ENCODE data around the gene CPLANE1.
"Not testable (repeated sequence)": the region's sequence is repeated elsewhere in the genome, so short reads cannot be mapped to it uniquely, and the experiment has no call there.

CPLANE1 gene

DNA sequence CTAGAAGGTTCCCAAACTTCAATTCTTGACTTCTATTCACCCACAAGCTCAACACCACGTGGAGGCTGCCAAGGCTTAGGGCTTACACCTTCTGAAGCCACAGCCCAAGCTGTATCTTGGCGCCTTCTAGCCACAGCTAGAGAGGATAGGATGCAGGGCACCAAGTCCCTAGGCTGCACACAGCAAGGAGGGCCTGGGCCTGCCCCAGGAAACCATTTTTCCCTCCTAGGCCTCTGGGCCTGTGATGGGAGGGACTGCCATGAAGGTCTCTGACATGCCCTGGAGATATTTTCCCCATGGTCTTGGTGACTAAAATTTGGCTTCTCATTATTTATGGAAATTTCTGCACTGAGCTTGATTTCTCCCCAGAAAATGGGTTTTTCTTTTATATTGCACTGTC, 112.5 kb downstream of the CPLANE1 start:
- TF ChIP-seq JUND (IDR thresholded peaks at IDR 0.05; ENCODE audit: low read depth) = no peak
- in situ Hi-C loops (cut with HindIII; ENCODE audit: low pct_unique_long_range_greater_than_20kb, low sequenced_read_pairs) = no loop called here
- no peak for DNase-seq (ENCODE audit: low read depth in 1 of 2, low spot score in 1 of 2)

DNA sequence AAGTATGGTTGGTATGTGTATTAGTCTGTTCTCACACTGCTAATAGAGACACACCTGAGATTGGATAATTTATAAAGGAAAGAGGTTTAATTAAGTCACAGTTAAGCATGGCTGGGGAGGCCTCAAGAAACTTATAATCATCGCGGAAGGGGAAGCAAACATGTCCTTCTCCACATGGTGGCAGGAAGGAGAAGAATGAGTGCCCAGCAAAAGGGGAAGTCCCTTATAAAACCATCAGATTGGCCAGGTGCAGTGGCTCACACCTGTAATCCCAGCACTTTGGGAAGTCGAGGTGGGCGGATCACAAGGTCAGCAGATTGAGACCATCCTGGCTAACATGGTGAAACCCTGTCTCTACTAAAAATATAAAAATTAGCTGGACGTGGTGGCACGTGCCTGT, 113.9 kb downstream of the CPLANE1 start:
- in situ Hi-C loops (cut with HindIII; ENCODE audit: low pct_unique_long_range_greater_than_20kb, low sequenced_read_pairs) = not testable (repeated sequence)

DNA sequence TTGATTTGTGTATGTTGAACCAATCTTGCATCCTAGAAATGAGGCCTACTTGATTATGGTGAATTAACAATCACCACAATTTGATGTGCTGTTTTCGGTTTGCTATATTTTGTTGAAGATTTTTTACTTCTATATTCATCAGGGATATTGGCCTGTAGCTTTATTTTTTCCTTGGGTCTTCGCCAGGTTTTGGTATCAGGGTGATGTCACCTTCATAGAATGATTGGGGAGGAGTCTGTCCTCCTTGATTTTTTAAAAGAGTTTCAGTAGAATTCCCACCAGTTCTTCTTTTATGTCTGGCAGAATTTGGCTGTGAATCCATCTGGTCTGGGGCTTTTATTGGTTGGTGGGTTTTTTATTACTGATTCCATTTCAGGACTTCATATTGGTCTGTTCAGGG, 115.2 kb downstream of the CPLANE1 start:
- no peak for TF ChIP-seq JUND (IDR thresholded peaks at IDR 0.05; ENCODE audit: low read depth)
- in situ Hi-C loops (cut with HindIII; ENCODE audit: low pct_unique_long_range_greater_than_20kb, low sequenced_read_pairs) = no loop called here
- DNase-seq (ENCODE audit: low read depth in 1 of 2, low spot score in 1 of 2) = no peak

More for the DNA sequence above, 113.9 kb downstream of the CPLANE1 start:
- DNase-seq (ENCODE audit: low read depth in 1 of 2, low spot score in 1 of 2) = not testable (repeated sequence)

DNA sequence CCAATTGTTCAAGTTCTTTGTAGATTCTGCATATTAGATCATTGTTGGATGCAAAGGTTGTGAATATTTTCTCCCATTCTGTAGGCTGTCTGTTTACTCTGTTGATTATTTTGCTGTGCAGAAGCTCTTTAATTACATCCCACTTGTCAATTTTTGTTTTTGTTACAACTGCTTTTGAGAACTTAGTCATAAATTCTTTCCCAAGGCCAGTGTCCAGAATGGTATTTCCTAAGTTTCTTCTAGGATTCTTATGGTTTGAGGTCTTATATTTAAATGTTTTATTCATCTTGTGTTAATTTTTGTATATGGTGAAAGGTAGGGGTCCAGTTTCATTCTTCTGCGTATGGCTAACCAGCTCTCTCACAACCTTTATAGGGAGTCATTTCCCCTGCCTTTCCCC, 116.5 kb downstream of the CPLANE1 start:
- no peak for TF ChIP-seq JUND (IDR thresholded peaks at IDR 0.05; ENCODE audit: low read depth)
- in situ Hi-C loops (cut with HindIII; ENCODE audit: low pct_unique_long_range_greater_than_20kb, low sequenced_read_pairs) = no loop called here
- DNase-seq (ENCODE audit: low read depth in 1 of 2, low spot score in 1 of 2) = no peak

DNA sequence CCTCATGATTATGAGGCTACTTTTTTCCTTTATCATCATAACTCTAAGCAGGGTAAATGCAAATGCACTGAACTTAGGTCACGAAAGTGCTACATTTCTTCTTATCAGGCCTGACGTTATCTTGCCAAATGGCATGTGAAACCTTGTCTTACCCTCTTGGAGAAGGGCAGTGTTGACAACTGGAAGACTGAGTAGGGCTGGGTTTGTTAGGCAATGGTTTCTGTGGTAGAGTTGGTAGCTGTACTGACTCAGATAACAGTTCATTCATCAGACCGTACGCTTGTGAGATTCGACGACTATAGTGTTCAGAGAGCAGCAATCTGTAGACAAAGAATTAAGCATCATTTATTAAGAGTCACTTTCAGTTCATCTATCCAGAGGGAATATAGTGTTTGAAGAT, 127.7 kb downstream of the CPLANE1 start:
- no peak for DNase-seq (ENCODE audit: low read depth in 1 of 2, low spot score in 1 of 2)
- in situ Hi-C loops (cut with HindIII; ENCODE audit: low pct_unique_long_range_greater_than_20kb, low sequenced_read_pairs) = no loop called here
- no peak for TF ChIP-seq JUND (IDR thresholded peaks at IDR 0.05; ENCODE audit: low read depth)

DNA sequence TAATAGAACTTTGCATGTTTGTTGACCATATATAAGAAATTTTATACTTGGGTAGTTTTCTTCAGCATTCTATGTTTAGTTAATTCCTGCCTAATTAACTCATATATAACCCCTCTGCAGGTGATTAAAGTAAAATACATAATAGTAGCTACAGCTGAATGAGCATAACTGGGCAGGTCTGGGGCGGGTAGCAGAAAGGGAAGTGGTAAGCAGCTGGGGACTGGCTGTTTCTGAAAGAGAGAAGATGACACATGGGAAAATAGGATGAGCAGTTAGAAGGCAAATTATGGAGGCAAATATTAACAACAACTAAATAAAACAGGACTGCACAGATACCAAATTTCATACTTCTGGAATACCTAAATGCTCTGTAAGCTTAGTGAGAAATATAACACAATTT, 128.1 kb downstream of the CPLANE1 start:
- no peak for TF ChIP-seq JUND (IDR thresholded peaks at IDR 0.05; ENCODE audit: low read depth)
- in situ Hi-C loops (cut with HindIII; ENCODE audit: low pct_unique_long_range_greater_than_20kb, low sequenced_read_pairs) = no loop called here

DNA sequence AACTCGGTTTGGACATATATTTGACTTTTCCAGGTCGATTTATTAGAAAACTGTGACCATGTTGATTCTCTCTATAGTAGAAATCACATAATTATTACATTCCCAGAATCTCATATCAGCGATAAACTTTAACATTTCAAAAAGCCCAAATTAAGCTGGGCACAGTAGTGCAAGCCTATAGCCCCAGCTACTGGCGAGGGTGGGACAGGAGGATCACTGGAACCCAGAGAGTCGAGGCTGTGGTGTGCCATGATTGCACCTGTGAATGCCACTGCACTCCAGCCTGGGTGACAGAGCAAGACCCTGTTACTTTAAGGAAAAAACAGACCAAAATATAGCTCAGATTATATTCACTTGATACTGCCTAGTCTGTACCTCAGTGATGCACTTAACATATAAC, 128.9 kb downstream of the CPLANE1 start:
- DNase-seq (ENCODE audit: low read depth in 1 of 2, low spot score in 1 of 2) = no peak
- no peak for TF ChIP-seq JUND (IDR thresholded peaks at IDR 0.05; ENCODE audit: low read depth)
- in situ Hi-C loops (cut with HindIII; ENCODE audit: low pct_unique_long_range_greater_than_20kb, low sequenced_read_pairs) = no loop called here

More for the DNA sequence above, 128.1 kb downstream of the CPLANE1 start:
- no peak for DNase-seq (ENCODE audit: low read depth in 1 of 2, low spot score in 1 of 2)

DNA sequence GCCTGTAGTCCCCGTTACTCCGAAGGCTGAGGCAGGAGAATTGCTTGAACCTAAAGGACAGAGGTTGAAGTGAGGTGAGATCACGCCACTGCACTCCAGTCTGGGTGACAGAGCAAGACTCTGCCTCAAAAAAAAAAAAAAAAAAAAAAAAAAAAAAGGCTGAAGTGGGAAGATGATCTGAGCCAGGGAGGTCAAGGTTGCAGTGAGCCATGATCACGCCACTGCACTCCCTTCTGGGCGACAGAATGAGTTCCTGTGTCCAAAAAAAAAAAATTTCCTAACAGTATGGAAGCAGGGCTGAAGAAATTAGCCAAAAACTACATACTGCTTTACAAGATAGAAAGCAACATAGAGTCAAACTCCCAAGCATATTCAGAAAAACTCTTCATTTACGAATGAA, 132.8 kb downstream of the CPLANE1 start:
- no peak for TF ChIP-seq JUND (IDR thresholded peaks at IDR 0.05; ENCODE audit: low read depth)
- in situ Hi-C loops (cut with HindIII; ENCODE audit: low pct_unique_long_range_greater_than_20kb, low sequenced_read_pairs) = no loop called here
- DNase-seq (ENCODE audit: low read depth in 1 of 2, low spot score in 1 of 2) = no peak

DNA sequence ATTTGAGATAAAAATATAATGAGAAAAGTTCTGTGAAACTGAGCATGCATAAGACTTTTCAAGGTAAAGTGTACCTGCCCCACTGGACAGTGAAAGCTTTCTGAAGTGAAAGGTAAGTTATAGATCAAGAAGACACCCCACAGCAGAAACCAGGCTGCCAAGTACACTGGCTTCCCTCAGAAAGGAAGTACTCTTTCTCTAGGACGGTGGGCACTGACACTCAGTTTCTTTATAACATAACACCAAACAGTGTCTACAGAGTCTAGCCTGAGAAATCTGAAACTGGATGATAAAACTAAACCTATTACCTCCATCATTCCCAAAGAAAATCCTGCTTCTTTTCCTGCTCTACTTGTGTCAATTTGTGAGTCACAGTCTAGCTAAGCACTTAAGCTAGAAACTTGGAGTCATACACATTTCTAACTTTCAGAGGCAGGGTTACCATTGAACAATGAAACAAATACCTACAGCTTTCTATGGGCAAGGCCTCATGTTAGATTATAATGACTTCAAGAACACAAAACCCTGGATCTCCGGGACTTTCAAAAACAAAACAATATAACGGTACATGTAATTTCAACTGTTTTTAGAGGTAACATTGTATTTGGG, 136.7 kb downstream of the CPLANE1 start:
- DNase-seq (ENCODE audit: low read depth in 1 of 2, low spot score in 1 of 2) = no peak
- in situ Hi-C loops (cut with HindIII; ENCODE audit: low pct_unique_long_range_greater_than_20kb, low sequenced_read_pairs) = no loop called here
- no peak for TF ChIP-seq JUND (IDR thresholded peaks at IDR 0.05; ENCODE audit: low read depth)

DNA sequence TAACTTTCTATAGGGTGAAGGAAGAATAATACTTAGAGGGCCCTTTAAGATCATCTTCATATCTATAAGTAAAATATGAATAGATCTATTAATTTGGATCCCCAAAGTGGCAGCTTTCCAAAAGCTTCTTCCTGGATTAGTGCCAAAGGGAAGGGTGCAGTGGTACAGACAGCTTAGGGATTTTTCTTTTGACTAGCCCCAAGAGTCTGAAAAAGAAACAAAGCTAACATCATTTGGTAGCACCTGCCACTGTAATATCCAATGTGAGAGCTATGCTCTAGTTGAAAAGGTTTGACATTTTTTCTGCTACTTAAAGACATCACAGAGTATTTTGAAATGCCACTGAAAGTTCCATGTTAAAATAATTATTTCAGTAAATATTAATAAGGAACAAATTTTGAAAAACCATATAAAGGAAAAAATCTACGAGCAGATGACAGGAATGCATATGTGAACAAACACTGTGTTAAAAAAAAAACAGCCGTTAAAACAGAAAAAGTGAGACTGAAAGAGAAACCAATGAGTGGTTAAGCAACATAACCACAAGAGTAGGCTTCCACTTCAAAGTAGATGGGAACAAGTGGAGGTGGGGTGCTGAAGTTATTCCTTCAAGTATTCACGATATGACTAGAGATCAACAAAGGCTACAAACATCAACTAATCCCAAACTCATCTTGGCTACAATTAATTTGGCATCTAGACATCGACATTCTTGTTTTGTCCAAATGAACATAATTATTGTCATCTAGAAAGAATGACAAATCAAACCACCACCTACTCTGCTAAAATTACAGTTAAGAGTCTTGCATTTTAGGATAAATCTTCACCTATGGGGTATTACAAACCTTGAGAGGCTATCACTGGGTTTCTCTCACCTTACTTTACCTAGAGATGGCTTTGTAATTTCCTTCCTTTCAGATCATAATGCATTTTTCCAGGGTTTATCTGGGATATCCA, 137.5 kb downstream of the CPLANE1 start:
- in situ Hi-C loops (cut with HindIII; ENCODE audit: low pct_unique_long_range_greater_than_20kb, low sequenced_read_pairs) = no loop called here
- no peak for DNase-seq (ENCODE audit: low read depth in 1 of 2, low spot score in 1 of 2)
- TF ChIP-seq JUND (IDR thresholded peaks at IDR 0.05; ENCODE audit: low read depth) = no peak

DNA sequence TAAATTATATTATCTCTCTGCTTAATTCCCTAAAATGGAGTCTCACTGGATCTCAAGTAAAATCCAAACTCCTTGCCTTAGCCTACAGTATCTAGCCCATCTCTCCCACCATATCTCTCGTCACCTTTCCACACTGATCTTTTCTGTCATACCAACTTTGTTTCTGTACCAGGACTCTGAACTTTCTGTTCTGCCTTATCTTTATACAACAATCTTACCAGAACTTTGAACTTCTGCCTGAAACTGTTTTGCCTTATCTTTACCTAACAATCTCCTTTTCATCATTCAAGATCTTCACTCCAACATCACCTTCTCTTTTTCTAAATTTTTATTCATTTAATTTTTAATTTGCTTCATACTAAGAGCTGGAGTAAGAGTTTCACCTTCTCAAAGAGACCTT, 139.0 kb downstream of the CPLANE1 start:
- in situ Hi-C loops (cut with HindIII; ENCODE audit: low pct_unique_long_range_greater_than_20kb, low sequenced_read_pairs) = no loop called here
- no peak for TF ChIP-seq JUND (IDR thresholded peaks at IDR 0.05; ENCODE audit: low read depth)
- DNase-seq (ENCODE audit: low read depth in 1 of 2, low spot score in 1 of 2) = no peak

DNA sequence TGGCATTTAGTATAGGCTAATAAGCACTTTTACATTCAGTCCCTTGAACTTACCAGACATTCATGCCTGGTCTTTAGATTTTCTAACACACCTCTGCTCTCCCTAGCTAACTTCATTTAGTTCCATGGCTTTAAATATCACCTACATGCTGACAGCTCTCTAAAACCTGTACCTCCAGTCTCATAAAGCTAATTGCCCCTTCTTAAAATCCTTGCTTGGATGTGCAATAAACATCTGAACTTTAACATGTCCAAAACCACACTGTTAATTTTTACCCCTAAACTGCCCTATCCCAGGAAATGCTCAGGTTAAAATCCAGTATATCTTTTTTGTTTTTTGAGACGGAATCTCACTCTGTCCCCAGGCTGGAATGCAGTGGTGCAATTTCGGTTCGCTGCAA, 139.8 kb downstream of the CPLANE1 start:
- no peak for TF ChIP-seq JUND (IDR thresholded peaks at IDR 0.05; ENCODE audit: low read depth)
- in situ Hi-C loops (cut with HindIII; ENCODE audit: low pct_unique_long_range_greater_than_20kb, low sequenced_read_pairs) = no loop called here

DNA sequence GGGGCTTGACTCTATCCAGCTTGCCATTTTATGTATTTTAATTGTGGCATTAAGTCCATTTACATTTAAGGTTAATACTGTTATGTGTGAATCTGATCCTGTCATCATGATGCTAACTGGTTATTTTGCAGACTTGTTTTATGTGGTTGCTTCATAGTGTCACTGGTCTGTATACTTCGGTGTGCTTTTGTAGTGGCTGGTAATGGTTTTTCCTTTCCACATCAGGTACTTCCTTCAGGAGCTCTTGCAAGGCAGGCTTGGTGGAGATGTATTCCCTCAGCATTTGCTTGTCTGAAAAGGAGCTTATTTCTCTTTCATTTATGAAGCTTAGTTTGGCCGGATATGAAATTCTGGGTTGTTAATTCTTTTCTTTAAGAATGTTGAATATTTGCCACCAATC, 145.9 kb downstream of the CPLANE1 start:
- TF ChIP-seq JUND (IDR thresholded peaks at IDR 0.05; ENCODE audit: low read depth) = no peak
- in situ Hi-C loops (cut with HindIII; ENCODE audit: low pct_unique_long_range_greater_than_20kb, low sequenced_read_pairs) = no loop called here
- no peak for DNase-seq (ENCODE audit: low read depth in 1 of 2, low spot score in 1 of 2)

More for the DNA sequence above, 139.8 kb downstream of the CPLANE1 start:
- DNase-seq (ENCODE audit: low read depth in 1 of 2, low spot score in 1 of 2) = no peak

DNA sequence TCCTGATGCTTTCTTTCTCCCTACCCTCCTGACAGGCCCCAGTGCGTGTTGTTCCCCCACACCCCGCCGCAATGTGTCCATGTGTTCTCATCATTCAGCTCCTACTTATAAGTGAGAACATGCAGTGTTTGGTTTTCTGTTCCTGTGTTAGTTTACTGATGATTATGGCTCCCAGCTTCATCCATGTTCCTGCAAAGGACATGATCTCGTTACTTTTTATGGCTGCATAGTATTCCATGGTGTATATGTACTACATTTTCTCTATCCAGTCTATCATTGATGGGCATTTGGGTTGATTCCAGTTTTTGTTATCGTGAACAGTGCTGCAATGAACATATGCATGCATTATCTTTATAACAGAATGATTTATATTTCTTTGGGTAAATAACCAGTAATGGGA, 149.9 kb downstream of the CPLANE1 start:
- DNase-seq (ENCODE audit: low read depth in 1 of 2, low spot score in 1 of 2); in situ Hi-C loops (cut with HindIII; ENCODE audit: low pct_unique_long_range_greater_than_20kb, low sequenced_read_pairs): not testable (repeated sequence)

DNA sequence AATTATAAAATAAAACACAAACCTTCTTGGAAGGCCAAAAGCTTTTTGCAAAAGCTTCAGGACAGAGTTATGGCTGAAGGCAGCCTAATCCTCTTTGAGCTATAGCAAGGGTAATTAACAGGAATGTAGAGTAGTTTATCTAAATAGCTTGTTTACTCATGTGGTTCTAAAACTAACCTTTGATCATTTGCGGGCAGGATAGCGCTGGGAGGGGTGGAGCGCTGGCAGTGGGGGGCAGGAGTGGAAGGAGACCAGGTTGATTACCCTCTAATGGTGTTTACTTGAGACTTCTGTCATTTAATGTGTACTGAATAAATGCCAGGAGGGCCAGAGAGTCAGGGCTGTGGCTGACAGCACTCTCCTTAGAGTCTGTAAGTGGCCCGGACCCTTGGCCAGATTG, 155.4 kb downstream of the CPLANE1 start:
- in situ Hi-C loops (cut with HindIII; ENCODE audit: low pct_unique_long_range_greater_than_20kb, low sequenced_read_pairs); DNase-seq (ENCODE audit: low read depth in 1 of 2, low spot score in 1 of 2): not testable (repeated sequence)

All from T47D (cell line).